PC-3 (cell line): ENCODE data around the gene C16orf46.

Experiments used
- EZH2 ChIP-seq: fragments of 300-600 bp; sonication (generic); IDR thresholded peaks from one replicate; pipeline ENCODE4 v1.6.1; 2017; ENCODE audit warnings: antibody characterized with exemption, mild to moderate bottlenecking, low read length; ENCODE audit not compliant: unreplicated experiment
- EZH2phosphoT487 ChIP-seq: fragments of 300-600 bp; sonication (generic); IDR thresholded peaks from 2 replicates; pipeline ENCODE4 v1.6.1; 2018; ENCODE audit warnings: mild to moderate bottlenecking, antibody characterized with exemption, low read length, borderline replicate concordance
- TF ChIP-seq, protein P1 (sequence below): fragments of 300-600 bp; sonication (generic); conservative IDR thresholded peaks from 2 replicates; pipeline ENCODE4 v1.5.1; 2017; ENCODE audit warnings: antibody characterized with exemption, low read depth, mild to moderate bottlenecking, low read length

DNA sequence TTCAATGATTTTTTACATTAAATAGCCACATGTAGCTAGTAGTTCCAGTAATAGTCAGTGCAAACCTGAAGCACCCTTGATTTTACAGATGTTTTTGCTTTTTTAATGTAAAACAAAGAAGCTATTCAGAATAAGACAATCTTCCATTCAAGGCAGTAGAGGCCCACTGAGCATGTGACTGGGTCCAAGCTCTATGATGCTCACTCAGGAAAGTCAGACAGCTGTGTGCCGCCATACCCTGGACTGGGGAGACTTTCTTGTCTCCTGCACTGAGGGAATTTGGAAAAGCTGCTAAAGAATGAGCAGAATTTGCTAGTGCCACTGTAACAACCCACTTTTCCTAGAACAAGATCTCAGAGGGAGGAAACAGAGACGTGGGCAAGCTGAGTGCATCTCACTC is 58.5 kb downstream of the C16orf46 start:
- TF ChIP-seq, protein P1, sequence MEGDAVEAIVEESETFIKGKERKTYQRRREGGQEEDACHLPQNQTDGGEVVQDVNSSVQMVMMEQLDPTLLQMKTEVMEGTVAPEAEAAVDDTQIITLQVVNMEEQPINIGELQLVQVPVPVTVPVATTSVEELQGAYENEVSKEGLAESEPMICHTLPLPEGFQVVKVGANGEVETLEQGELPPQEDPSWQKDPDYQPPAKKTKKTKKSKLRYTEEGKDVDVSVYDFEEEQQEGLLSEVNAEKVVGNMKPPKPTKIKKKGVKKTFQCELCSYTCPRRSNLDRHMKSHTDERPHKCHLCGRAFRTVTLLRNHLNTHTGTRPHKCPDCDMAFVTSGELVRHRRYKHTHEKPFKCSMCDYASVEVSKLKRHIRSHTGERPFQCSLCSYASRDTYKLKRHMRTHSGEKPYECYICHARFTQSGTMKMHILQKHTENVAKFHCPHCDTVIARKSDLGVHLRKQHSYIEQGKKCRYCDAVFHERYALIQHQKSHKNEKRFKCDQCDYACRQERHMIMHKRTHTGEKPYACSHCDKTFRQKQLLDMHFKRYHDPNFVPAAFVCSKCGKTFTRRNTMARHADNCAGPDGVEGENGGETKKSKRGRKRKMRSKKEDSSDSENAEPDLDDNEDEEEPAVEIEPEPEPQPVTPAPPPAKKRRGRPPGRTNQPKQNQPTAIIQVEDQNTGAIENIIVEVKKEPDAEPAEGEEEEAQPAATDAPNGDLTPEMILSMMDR, result no peak
- no peak for TF ChIP-seq EZH2phosphoT487
- no peak for TF ChIP-seq EZH2
